ENCODE data around the gene SUZ12.
"Not testable (repeated sequence)": the region's sequence is repeated elsewhere in the genome, so short reads cannot be mapped to it uniquely, and the experiment has no call there.

Gene SUZ12

GRCh38 chr17:31936615-31937609 is at the start of gene SUZ12:
Gene SUZ12 (plus strand): TSS chr17:31937007. CDS start chr17:31937247, 240 bp downstream.
- peak; percentile 92 for DNase-seq

DNA sequence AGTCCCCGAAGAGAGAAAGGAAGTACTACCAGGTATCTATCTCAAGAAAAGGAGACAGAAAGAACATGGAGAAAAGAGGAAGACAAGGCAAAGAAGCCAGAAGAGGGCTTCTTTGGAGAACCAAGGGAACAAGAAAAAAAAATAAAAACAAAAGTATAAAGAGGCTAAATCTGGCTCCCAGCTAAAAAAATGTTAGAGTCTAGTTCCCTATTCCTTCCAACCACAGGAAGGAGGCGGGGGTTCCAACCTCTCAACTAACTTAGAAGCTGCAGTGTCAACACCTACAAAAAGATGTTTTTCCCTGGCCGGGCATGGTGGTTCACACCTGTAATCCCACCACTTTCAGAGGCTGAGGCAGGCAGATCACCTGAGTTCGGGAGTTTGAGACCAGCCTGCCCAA is 48.7 kb upstream of the SUZ12 start:
- no peak for DNase-seq

DNA sequence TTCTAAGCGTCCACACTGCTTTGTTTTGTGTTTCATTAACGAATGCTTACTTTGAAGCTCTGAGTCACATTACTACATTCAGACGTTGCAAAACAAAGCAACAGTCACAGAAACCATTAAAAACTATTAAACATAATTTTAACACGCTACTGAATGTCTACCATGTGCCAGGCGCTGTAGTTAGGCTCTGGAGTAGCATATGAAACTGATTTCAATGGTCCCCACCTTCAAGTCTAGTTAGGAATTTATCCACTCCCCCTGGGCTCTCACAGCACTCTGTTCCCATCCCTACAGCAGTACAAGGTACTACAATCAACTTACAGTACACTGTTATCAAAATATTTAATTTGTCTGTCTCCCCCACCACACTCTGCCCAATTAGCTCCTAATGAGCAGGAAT is 35.9 kb upstream of the SUZ12 start:
- no peak for DNase-seq

GRCh38 chr17:31902693-31903092 is 34.1 kb upstream of the SUZ12 start:
- no peak for DNase-seq

DNA sequence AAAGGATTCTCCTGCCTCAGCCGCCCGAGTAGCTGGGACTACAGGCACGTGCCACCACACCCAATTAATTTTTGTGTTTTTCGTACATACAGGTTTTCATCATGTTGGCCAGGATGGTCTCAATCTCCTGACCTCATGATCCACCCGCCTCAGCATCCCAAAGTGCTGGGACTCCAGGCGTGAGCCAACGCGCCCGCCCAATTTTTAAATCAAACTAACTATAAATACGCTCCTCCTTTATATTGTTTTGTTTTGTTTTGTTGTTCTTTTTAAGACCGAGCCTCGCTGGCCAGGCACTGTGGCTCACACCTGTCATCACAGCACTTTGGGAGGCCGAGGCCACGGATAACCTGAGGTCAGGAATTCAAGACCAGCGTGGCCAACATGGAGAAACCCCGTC is 33.4 kb upstream of the SUZ12 start:
- DNase-seq: no peak

DNA sequence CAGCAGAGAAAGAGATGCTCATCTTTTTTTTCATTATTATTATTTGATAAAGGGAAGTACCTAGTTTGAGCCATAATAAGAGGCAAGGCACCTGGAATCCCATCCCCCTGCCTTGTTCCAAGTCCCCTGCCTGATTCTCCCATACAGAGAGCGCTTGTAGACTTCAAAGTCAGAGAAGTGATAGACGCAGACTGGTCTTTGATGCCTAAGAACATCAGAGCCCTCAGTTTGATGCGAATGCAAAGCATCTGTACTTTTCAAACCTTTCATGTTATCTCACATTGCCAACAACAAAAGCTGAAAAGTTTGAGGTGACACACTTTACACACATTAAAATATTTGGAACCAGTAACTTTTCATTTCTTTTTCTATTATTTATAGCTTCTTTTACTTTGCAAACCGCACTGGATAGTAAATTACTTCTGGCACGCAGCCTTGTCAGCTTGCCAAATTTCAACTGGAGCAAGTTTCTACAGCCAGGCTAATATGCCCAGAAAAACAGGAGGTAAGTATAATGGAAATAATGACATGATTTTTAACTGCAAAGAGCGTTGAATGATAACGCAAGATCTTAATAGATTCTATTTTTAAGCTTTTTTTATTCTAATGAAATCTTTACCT is 29.4 kb upstream of the SUZ12 start:
- DNase-seq: peak; percentile 10

- no peak for DNase-seq
Measured at GRCh38 chr17:31908386-31908785, 28.4 kb upstream of the SUZ12 start.

DNA sequence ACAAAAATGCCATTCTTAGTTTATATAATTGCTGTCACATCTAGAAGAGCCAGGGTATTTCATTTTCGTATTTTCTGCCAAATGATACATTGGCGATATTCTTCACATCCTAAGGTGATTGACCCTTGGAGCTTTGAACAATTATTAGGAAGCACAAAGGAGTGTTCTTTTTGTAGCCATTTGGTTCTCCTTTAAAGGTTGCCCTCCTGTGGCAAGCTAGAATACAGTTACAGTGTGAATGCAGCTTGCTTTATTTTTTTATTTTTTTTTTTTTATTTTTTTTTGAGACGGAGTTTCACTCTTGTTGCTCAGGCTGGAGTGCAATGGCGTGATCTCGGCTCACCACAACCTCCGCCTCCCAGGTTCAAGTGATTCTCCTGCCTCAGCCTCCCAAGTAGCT is 24.1 kb upstream of the SUZ12 start:
- peak; percentile 46 for DNase-seq

DNA sequence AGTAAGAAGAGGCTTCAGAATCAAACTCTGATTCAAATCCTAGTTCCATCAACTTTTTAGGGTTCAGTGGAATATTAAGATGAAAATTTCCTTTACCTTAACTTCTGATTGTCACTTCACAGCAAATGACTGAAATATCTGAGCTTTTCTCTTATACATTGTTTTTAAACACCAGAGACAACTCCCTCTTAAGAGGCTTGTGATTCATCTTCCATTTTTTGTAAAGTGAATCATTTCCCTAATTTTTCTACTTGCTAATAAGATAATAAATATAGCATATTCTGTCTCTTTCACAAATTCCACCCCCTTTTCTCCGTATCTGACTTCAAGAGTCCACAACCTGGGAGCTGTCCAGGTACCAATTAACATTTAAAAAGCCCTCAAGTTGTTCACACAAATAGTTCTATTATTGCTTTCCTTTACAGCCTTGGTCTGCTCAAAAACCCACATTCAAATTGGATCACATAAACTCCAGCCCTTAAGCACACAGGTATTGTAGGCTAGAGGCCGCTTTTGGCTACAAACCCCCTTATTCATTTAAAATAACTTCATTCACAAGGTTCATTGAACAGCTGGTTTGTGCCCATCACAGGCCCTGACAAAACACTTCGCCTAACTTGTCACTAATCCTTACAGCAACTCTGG is 21.2 kb upstream of the SUZ12 start:
- no peak for DNase-seq

DNA sequence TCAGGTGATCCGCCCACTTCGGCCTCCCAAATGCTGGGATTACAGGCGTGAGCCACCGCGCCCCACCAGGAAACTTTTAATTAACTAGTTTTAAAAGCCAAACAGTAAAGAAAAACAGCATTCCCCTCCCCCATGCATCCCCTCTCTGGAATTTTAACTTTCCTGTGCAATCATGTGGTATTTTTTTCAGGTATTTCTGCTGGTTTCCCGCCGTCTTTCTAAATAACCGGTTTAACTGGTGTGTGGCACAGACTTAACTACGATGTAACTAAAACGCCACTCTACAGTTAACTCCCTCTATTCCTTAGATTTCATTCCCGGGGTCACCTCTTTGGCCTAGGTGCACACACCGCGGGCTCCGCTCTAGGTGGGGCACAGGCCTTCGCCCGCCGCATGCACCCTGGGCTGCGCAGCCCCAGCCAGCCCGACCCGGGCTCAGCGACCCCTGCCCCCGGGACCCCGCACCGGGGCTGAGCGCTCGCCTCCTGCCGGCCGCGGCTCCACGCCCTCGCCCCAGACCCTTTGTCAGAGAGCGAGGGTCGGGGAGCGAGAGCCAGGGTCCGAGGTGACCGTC is 20.2 kb upstream of the SUZ12 start:
- DNase-seq: no peak

DNA sequence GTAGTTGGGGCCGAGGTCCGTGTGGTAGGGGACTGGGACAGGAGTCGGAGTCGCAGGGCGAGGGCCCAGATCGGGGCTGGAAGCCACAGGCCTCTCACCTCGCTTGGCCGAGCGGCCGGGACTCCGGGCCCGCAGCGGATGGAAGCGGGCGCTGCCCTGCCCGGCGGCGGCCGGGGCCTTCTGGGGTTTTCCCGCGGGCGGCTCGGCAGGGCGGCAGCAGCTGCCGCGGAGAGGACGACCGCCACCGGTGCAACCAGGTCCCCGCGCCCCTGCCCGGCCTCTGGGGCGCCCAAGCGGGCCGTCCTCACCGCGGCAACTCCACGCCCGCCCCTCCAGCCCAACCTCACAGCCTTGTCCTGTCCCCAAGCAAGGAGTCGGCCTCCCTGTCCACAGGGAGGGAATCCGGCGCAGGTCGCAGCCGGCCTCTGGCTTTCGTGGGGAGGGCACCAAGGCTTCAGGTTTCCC is 19.7 kb upstream of the SUZ12 start:
- no peak for DNase-seq

DNA sequence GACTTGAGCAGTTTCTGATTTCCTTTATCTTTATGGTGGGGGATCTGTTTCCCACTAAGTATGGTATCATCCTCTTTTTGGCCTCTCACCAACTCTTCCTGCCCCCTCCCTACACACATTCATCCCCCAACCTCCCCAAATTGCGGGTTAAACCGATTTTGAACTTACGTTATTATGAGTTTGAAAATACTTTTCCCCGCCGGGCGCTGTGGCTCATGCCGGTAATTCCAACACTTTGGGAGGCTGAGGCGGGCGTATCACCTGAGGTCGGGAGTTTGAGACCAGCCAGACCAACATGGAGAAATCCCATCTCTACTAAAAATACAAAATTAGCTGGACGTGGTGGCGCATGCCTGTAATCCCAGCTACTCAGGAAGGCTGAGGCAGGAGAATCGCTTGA is 19.1 kb upstream of the SUZ12 start:
- DNase-seq: not testable (repeated sequence)

DNA sequence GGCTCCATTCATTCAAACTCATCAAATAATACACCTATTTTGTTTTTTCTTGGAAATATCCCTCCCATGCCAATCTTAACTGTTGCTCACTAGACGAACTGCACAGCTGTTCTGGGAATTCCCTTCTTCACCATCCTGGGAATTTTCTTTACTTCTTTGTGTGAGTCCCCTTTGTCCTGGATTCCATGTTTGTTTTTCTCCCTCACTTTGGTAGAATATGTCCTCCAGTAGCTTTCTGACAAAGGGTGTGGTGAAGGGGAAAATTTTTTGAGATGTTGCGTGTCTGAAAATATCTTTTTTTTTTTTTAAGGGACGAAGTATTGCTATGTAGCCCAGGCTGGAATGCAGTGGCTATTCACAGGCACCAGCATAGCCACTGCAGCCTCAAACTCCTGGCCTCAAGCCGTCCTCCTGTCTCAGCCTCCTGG is 18.1 kb upstream of the SUZ12 start:
- DNase-seq: no peak

DNA sequence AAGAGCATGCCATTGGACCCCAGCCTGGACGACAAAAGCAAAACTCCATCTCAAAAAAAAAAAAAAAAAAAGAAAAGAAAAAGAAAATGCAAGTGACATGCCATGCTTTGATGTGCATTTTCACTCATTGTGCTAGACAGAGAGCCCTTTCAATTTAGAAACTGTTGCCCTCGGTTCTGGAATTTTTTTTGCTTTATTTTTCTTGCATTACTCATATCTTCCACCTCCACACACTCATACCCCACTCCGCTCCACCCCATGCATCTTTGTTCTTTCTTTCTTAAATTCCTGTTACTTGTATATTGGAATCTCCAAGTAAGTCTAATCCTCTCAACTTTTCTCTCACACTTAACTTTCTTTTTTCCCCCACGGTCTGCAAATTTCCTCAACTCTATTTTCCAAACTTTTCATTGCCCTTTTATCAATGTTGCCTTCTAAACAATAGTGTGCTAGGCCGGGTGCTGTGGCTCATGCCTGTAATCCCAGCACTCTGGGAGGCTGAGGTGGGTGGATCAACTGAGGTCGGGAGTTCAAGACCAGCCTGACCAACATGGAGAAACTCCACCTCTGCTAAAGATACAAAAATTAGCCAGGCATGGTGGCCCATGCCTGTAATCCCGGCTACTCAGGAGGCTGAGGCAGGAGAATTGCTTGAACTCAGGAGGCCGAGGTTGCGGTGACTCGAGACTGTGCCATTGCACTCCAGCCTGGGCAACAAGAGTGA is 16.8 kb upstream of the SUZ12 start:
- DNase-seq: no peak

- DNase-seq: no peak
Measured at GRCh38 chr17:31926100-31926729, 10.6 kb upstream of the SUZ12 start.

DNA sequence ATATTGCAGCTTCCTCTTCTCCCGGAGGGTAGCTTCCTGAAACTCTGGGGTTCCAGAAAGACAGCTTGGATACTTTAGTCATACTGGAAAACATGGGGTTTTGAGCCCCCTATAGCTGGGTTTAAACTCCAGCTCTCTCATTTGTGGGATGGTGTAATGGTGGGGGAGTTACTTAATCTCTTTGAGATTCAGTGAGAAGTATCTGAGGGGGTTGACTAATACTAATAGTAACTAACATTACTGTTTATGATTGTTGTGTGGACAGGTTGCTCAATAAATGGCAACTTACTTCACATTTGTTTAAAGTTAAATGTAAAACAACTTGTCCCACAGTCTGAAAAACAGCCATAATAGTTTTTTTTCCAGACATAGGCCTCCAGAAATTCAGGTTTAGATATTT is 5.1 kb upstream of the SUZ12 start:
- no peak for DNase-seq

DNA sequence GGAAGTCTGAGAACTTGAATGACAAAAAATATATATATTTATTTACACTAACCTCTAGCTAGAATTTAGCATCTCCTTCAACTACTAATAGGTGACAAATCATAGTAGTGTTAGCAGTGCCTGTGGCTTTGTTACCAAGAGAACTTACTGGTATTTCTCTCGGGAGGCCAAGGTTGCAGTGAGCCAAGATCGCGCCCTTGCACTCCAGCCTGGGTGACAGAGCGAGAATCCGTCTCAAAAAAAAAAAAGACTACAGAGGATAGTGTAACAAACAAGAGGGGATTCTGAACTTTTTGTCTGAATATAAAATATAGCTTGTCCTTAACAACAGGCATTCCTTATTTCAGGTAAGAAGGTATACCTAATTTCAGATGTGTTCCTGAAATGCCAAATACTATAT is 1.3 kb upstream of the SUZ12 start:
- DNase-seq: no peak

DNA sequence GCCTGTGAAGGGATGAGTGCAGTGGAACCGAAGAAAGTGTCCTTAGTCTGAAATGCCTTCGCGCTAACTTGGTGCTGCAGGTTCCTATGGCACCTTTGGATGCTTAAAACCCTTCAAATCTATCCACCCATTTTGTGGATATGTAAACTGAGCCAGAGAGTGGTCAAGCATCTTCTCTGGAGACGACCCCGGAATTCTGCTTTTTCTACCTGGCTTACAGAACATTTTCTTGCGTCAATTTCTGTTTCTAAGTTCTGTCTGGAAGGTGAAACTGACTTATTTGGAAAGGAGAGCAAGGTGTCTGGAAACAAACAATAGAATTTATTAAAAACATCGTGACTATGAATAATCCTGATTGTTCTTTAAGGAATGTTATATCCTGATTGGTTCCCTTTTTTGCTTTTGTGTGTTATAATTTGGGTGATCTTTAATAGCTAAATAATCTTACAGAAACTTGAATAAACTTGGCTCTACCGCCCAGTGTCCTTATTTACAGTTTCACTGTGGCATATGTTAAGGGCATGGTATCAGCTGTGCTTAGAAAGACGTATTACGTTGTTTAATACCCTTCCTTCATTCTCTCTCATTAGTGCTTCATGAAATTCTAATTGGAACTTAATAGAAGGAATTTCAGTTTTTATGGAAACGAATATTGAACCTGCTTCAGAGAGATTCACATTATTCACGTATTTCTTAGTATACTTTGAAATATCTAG is 1.3 kb downstream of the SUZ12 start:
- not testable (repeated sequence) for DNase-seq

- DNase-seq: not testable (repeated sequence)
Measured at GRCh38 chr17:31941916-31942315, 5.1 kb downstream of the SUZ12 start.

GRCh38 chr17:31942396-31942795 is 5.6 kb downstream of the SUZ12 start:
- not testable (repeated sequence) for DNase-seq

GRCh38 chr17:31951953-31952352 is 15.1 kb downstream of the SUZ12 start:
- DNase-seq: not testable (repeated sequence)

Measured in NCI-H2171 treated with DMSO at 0.1 percent for 48 hours (cell line).